ENCODE results near the gene LINS1.

The LINS1 gene

GRCh38 chr15:100547961-100548360 is 54.0 kb downstream of the LINS1 start:
- no peak for DNase-seq

DNA sequence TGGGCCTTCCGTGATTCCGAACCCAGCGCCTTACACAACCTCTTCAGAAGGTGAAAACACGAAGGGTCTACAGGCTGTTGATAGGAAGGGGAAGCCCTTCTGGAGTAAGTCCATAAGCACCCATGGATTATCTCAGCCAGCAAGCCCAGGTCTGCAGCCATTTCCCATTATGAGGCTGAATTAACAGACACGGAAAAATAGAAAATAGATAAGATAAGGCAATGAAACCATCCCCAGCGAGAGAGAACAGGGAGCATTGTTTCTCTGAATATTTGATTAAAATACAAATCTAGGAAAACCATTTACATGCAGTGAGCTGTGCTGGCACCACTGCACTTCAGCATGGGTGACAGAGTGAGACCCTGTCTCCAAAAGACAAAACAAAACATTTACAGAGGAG is 57.0 kb downstream of the LINS1 start:
- no peak for DNase-seq

DNA sequence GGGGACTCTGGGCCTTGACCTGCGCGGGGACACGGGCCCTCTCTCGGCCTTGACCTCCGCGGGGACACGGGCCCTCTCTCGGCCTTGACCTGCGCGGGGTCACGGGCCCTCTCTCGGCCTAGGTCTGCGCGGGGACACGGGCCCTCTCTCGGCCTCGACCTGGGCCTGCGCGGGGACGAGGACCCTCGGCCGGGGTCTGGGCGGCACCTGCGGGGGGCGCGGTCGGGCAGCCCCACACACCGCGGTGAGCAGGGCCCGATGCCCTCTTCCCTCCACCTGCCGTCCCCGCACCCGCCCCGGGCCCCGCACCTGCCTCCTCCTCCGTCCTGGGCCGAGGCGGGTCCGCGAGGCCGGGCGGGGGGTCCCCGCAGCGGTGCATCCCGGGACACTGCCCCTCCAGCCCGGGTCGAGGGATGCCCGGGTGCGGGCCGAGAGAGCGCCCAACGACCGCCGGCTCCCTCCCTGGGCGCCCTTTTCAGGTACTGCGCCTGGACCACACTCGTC is 57.6 kb downstream of the LINS1 start:
- no peak for DNase-seq

GRCh38 chr15:100542290-100542689 is 59.7 kb downstream of the LINS1 start:
- DNase-seq = no peak

DNA sequence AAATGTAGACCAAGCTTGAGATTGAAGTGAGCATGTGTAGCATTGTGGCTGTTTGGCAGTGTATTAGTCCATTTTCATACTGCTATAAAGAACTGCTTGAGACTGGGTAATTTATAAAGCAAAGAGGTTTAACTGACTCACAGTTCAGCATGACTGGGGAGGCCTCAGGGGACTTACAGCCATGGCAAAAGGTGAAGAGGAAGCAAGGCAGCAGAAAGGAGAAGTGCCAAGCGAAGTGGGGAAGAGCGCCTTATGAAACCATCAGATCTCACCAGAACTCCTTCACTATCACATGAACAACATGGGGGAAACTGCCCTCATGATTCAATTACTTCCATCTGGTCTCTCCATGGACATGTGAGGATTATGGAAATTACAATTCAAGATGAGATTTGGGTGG is 64.7 kb downstream of the LINS1 start:
- DNase-seq = no peak

DNA sequence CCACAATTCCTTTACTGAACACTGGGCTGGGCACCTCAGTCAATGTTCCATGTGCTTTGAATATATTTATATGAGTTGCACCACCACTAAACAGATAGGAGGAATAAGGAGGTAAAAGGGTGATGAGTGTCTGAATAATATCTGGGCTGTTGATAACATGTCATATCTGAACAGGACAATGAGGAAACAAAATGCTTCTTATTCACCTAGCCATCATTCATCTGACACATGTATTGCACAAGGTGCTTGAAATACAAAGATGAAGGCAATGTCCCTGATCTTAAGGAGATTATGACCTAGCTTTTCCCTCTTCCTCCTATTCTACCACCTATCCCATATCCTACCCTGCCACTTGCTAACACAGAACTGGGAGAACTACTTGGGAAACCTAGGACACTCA is 65.3 kb downstream of the LINS1 start:
- no peak for DNase-seq

- no peak for DNase-seq
Observed at GRCh38 chr15:100533886-100534285, 68.1 kb downstream of the LINS1 start.

- no peak for DNase-seq
Observed at GRCh38 chr15:100531823-100532327, 70.1 kb downstream of the LINS1 start.

- no peak for DNase-seq
Observed at GRCh38 chr15:100531204-100531603, 70.8 kb downstream of the LINS1 start.

DNA sequence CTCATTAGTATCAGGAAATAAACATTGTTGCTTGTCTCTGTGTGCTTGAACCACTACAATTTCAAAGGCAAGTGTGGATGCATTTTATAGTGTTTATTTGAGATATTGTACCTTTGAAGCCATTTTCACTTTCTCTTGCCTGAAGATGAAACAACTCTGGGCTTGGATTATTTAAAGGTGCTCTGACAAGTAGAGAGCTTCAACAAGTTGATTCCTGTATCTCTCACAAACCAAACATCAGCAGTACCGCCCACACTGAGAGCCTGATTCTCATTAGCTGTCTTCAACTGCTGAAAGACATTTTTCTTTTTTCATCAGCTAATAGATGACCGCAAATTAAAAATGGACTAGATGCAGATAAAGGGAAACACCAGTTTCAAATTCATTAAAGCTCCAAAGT is 72.4 kb downstream of the LINS1 start:
- no peak for DNase-seq

DNA sequence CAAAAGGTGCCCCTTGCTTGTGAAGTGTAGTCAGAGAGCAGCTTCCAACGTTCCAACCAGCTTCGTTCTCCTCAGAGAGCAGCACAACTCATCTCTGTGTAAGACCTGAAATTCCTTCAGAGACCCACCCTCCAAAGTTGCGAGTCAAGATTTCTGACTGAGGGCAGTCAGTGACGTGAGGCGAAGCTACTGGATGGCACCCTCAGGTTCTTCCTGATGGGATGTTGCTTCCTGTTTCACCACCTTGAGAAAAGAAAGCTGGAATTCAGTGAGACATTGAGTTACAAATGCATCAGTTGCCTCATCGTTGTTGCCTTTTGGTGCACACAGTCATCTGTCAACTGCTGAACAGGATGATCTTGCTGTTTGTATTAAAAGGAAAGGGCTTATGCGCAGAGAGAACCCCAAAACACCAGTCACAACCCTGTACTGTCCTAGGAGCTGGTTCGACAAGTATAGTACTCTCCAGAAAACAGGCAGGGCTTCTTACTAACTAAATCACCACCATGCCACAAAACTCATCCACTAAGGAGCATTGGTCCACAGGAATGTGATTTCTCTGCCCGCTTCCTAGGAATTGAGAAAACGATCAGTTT is 73.1 kb downstream of the LINS1 start, which contains the start of gene CERS3:
TSS of gene CERS3 (minus strand) at position 118 of the 596 bp plus-strand sequence. CDS start 27,101 bp downstream, outside the sequence.
- no peak for DNase-seq

GRCh38 chr15:100526027-100526481 is 75.9 kb downstream of the LINS1 start:
- DNase-seq = peak in 10 of 14 donors; percentile 15 to 85 (median 34)

DNA sequence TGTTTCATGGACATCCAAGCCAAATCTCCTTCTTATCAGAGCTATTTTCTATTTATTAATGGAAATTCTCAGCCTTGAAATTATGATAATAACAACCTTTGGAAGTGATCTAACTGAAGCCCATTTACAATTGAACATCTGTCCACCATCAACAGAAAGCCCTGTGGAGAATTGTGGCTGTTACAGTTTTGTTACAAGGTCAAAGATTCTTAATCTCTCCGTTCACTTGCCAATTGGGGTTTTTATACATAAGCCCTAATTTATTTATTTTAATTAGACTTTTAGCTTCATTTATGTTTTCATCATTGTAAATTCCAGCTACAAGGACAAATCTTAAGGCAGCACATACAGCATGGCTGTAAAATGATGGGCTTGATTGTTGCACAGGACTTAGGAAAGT is 76.5 kb downstream of the LINS1 start:
- DNase-seq = no peak

DNA sequence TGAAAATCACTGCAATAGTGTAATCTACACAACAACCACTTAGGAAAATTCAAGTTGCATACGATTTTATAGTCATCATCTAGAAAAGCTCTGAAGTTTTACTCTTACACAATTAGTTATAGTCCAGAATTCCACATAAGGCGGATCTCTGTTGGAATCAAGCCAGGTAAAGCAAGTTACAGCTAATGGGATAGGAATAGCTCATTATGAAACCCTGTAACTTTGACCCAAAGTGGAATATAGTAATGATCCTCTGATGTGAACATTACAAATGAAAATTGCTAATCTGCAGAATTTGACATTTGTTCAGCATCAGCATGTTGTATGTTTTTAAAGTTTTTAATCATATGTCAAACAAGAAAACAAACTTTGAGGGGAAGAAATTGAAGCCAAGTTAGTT is 77.7 kb downstream of the LINS1 start:
- no peak for DNase-seq

DNA sequence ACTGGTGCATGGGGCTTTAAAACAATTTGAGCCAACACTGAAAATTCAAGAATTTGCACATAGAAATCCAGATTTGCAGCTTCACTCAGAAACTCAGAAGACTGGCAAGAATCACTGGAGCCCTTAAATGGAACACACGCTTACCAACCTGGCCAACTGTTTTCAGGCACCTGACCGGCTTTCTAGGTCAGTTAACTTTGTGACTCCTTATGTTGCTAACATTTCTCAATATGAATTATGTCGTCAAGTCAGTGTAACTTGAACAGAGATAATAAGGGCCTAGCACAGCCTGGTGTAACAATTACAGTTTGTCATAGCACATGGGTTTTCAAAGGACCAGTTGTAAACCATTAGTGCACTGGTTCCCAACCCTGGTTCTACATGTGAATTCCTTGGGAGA is 80.1 kb downstream of the LINS1 start:
- no peak for DNase-seq

DNA sequence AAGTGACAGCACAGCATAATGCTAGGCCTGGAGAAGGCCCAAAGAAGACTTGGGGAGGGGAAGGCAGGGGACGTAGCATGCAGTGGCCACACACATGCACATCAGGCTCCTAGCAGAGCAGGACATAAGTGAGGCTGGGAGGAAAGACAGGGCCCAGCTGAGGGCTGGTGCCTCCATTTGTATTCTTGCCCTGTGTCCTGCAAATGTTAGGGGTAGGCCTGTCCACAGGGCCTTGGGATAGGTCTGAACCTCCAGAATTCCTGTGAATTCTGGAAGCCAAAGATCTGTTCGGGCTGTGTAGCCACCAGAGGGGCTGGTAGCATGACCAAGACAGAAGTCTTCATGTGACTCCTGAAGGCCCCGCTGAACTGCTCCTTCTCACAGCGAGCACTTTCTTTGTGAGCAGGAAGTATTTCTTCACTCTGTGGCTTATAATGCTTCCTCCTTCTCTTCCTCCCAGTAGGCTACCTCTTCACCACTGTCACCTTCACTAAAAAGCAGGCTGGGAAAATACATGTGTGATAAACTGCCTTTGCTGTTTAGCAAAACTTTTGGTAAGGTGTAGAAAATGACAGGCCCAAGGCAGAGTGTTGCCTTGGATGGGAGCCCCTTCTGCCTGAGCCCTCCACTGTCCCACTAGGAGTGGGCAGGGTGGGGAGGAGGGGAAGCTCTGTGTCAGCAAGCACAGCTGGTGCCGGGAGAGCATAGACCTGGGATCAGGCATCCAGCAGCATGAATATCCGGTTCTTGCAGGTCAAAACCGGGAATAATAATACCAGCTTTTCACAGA is 81.7 kb downstream of the LINS1 start:
- peak in 1 of 14 donors; percentile 5 for DNase-seq

DNA sequence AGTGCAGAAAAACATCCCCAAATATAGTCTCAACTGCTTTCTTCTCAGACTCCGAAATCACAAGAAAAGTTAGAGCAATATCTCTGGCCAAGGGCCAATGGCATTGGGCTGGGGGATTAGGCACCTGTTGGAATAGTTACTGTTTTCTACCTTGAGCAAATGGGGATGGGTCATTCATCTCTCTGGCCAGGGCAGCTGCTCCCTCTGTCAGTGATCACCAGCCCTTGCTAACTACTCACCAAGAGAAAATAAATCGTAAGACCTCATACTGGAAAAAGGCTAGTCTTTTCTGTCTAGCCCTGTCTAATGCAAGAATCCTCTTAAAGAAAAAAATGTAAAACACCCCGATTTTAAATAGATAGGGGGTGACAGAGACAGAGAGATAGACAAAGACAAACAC is 84.1 kb downstream of the LINS1 start:
- DNase-seq = no peak
